ENCODE results near the gene CHSY3.

Gene CHSY3

GRCh38 chr5:129904102-129904666 lies at the start of gene CHSY3:
CHSY3 (plus strand) TSS chr5:129904465.
- Histone ChIP-seq H3K27ac (peak within 1 kb of the TSS; percentile 64), H3K27me3 (ENCODE audit: control insufficient read depth, insufficient read depth, low read length) (no peaks in the 10 kb centered on the region), H3K9ac (no peak within 1 kb of the TSS)

GRCh38 chr5:129856325-129856724 lies 47.9 kb upstream of the CHSY3 start:
- Histone ChIP-seq H3K4me1 (no peaks in the 10 kb centered on the region), H2AFZ (no peak overlapping the region), H3K4me3 (ENCODE audit: low read depth, low read length) (no peak overlapping the region), H3K9me3 (ENCODE audit: control insufficient read depth, low read length) (no peaks in the 10 kb centered on the region), H3K4me2 (ENCODE audit: low read length) (no peak overlapping the region), H3K27me3 (ENCODE audit: control insufficient read depth, insufficient read depth, low read length) (no peaks in the 10 kb centered on the region), H3K27ac (no peak overlapping the region), H3K36me3 (ENCODE audit: control insufficient read depth, insufficient read depth, low read length) (no peaks in the 10 kb centered on the region), H3K79me2 (no peaks in the 10 kb centered on the region), H3K9ac (no peak overlapping the region)
- no peak for TF ChIP-seq CTCF (IDR thresholded peaks at IDR 0.05)

More at GRCh38 chr5:129904102-129904666, at the start of gene CHSY3:
- Histone ChIP-seq H3K4me3 (ENCODE audit: low read depth, low read length) (peak within 1 kb of the TSS; percentile 61), H3K4me2 (ENCODE audit: low read length) (peak within 1 kb of the TSS; percentile 91), H2AFZ (peak within 1 kb of the TSS; percentile 93), H3K4me1 (peaks cover 2% of the 10 kb centered on the region), H3K36me3 (ENCODE audit: control insufficient read depth, insufficient read depth, low read length) (no peaks in the 10 kb centered on the region), H3K9me3 (ENCODE audit: control insufficient read depth, low read length) (no peaks in the 10 kb centered on the region), H3K79me2 (no peaks in the 10 kb centered on the region)
- TF ChIP-seq CTCF (IDR thresholded peaks at IDR 0.05): no peak

GRCh38 chr5:129857116-129857515 lies 47.1 kb upstream of the CHSY3 start:
- Histone ChIP-seq H3K4me3 (ENCODE audit: low read depth, low read length) (no peak overlapping the region), H3K9me3 (ENCODE audit: control insufficient read depth, low read length) (no peaks in the 10 kb centered on the region), H3K79me2 (no peaks in the 10 kb centered on the region), H3K27ac (no peak overlapping the region), H3K4me1 (no peaks in the 10 kb centered on the region), H3K9ac (no peak overlapping the region), H3K27me3 (ENCODE audit: control insufficient read depth, insufficient read depth, low read length) (no peaks in the 10 kb centered on the region), H3K36me3 (ENCODE audit: control insufficient read depth, insufficient read depth, low read length) (no peaks in the 10 kb centered on the region), H2AFZ (peak overlapping the region; percentile 8), H3K4me2 (ENCODE audit: low read length) (no peak overlapping the region)
- no peak for TF ChIP-seq CTCF (IDR thresholded peaks at IDR 0.05)

GRCh38 chr5:129858131-129858675 lies 46.1 kb upstream of the CHSY3 start:
- Histone ChIP-seq H3K27me3 (ENCODE audit: control insufficient read depth, insufficient read depth, low read length) (no peaks in the 10 kb centered on the region), H3K36me3 (ENCODE audit: control insufficient read depth, insufficient read depth, low read length) (no peaks in the 10 kb centered on the region), H3K4me2 (ENCODE audit: low read length) (no peak overlapping the region), H3K9ac (no peak overlapping the region), H3K9me3 (ENCODE audit: control insufficient read depth, low read length) (no peaks in the 10 kb centered on the region), H3K79me2 (no peaks in the 10 kb centered on the region), H3K4me3 (ENCODE audit: low read depth, low read length) (no peak overlapping the region), H2AFZ (no peak overlapping the region), H3K27ac (no peak overlapping the region), H3K4me1 (no peaks in the 10 kb centered on the region)
- TF ChIP-seq CTCF (IDR thresholded peaks at IDR 0.05): no peak

GRCh38 chr5:129884322-129884721 lies 19.9 kb upstream of the CHSY3 start:
- Histone ChIP-seq H3K9ac (no peak overlapping the region), H3K27ac (no peak overlapping the region), H3K79me2 (no peaks in the 10 kb centered on the region), H3K4me2 (ENCODE audit: low read length) (no peak overlapping the region), H2AFZ (no peak overlapping the region), H3K36me3 (ENCODE audit: control insufficient read depth, insufficient read depth, low read length) (no peaks in the 10 kb centered on the region), H3K4me1 (no peaks in the 10 kb centered on the region), H3K27me3 (ENCODE audit: control insufficient read depth, insufficient read depth, low read length) (no peaks in the 10 kb centered on the region), H3K9me3 (ENCODE audit: control insufficient read depth, low read length) (no peaks in the 10 kb centered on the region), H3K4me3 (ENCODE audit: low read depth, low read length) (no peak overlapping the region)
- TF ChIP-seq CTCF (IDR thresholded peaks at IDR 0.05): no peak
